DMS153 treated with DMSO at 0.1 percent for 48 hours (cell line): ENCODE results near the gene MAGEA11.
"Not testable (repeated sequence)": the region's sequence is repeated elsewhere in the genome, so short reads cannot be mapped to it uniquely, and the experiment has no call there.

Experiments
- DNase-seq: peaks from one replicate; lab custom pipeline; 2025; ENCODE audit not compliant: unreplicated experiment; lab: John Stamatoyannopoulos, UW

Gene MAGEA11, protein sequence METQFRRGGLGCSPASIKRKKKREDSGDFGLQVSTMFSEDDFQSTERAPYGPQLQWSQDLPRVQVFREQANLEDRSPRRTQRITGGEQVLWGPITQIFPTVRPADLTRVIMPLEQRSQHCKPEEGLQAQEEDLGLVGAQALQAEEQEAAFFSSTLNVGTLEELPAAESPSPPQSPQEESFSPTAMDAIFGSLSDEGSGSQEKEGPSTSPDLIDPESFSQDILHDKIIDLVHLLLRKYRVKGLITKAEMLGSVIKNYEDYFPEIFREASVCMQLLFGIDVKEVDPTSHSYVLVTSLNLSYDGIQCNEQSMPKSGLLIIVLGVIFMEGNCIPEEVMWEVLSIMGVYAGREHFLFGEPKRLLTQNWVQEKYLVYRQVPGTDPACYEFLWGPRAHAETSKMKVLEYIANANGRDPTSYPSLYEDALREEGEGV

DNA sequence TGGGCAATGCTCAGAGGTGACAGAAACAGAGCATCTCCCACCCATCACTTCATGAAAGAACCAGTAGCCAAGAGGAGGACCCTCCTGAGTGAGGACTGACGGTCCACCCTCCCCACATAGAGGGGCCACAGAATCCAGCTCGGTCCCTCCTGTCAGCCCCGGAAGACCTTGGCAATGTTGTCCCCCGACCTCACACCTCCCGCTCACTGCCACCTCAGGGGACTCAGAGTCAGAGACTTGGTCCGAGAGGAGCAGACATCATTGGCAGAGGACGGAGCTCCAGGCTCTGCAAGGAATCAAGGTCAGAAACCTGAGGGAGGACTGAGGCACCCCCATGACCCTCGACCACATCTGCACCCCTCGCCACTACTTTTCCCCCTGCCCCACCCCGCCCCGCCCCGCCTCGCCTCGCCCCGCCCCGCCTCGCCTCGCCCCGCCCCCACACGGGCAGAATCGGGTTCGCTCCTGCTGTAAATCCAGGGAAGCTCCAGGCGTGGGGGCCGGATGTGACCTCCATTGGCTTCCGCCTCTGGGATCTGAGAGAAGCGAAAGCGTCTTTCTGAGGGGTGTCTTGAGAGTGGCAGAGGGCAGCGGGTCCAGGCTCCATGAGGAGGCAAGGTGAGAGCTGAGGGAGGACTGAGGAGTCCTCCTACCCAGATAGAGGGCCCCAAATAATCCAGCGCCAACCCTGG, at the start of gene MAGEA11:
Gene MAGEA11 (plus strand): TSS at position 516 of the 692 bp plus-strand sequence. CDS start 1,100 bp downstream, outside the sequence.
- no peak for DNase-seq

GRCh38 chrX:149675088-149675487, 36.8 kb upstream of the MAGEA11 start:
- DNase-seq = not testable (repeated sequence)

DNA sequence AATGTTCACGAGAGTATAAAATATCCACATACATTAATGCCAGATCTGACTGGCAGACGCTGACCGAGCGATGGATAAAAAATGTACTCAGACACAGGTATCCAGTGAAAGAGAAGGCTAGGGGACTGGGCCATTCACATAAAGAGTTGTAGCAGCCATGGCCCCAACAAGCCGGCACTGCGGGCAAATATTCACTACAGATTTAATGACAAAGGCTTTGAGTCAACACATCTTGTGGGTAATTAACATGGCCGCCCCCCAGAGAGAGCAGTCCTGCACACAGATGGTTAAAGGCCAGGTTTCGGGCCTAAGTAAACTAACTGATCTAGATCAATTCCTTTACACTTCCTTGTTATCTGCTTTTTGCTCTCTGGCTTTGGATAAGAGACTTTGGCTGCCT, 36.3 kb upstream of the MAGEA11 start:
- not testable (repeated sequence) for DNase-seq

GRCh38 chrX:149679164-149679678, 32.6 kb upstream of the MAGEA11 start:
- DNase-seq = not testable (repeated sequence)

DNA sequence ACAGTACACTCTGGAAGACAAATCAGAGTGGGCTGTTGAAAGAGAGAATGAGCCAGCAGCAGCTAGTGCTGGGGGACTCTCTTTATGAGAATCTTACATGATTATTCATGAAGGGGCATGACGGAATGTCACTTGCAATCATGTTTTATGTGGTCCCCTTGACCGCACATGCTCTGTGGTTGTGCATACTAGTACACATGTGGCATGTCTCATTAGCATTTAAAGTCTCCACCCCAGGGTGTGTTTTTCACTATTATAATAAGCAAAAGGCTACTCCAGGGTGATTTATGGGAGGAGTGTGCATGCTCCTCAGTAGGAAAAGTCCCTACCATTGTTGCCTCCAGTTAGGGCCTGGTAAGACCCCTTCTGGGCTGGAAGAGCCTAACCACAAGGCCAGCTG, 30.7 kb upstream of the MAGEA11 start:
- DNase-seq = no peak

DNA sequence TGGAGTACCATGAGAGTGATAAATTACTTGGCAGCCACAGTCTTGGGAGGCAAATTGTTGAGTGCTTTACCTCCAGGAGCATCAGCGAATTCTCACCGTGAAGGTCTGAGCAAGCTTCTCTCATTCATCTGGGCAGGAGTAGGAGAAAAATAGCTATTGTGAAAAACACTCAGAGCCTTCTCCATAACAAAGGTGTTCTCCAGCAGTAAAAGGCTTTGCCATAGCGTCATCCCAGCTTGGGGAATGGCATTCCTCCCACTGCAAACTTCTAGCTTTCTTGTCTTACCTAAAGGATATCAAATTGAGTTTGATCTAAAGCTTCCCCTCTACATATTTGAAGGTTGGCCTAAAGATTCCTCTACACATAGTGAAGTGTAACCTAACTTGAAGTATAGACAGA, 29.8 kb upstream of the MAGEA11 start:
- no peak for DNase-seq

- DNase-seq = no peak
Observed at GRCh38 chrX:149682956-149683947, 28.6 kb upstream of the MAGEA11 start.

DNA sequence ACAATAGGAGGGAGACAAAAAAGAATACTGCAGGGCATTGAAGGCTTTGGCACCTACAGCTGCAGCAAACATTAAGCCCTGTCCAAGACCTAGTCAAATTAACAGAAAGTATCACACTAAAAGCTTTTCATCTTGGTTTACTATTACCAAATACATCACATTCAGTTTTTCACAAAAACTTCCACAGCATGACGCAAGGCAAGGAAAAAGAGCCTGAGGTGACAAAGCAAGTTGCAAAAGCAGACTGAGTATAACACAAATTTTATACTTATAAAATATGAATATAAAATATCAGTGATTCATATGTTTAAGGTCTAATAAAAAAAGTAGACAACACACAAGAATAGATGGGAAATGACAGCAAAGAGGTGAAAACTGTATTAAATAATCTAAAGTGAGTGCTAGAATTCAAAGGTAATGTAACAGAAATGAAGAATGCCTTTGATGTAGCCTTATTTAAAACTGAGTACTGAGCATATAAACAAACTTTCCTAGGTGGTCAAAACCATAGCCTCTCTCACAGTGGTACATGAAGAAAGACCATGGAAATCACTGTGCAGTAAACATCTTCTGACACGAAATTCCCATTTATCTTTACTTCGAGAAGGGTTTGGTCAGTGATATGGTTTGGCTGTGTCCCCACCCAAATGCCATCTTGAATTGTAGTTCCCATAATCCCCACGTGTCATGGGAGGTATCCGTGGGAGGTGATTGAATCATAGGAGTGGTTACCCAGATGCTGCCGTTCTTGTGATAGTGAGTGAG, 27.7 kb upstream of the MAGEA11 start:
- no peak for DNase-seq

DNA sequence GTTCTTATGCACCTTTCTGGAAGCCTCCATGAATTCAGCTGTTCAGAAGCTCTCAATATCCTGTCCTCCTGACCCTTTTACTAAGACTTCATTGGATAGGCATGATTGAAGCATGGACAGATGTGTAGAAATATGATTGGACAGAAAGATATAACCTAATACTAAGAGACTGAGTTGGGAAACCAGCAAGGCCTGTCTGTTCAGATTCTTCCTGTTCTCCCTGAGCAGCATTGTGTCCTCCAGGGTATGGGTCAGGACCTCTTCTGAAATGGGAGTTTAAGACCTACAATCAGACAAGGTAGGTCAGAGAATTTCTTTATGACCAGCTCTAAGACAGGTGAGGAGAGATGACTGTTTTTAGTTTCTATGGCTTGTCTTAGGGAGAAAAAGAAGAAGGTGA, 23.9 kb upstream of the MAGEA11 start:
- no peak for DNase-seq

- DNase-seq = no peak
Observed at GRCh38 chrX:149688552-149688951, 23.3 kb upstream of the MAGEA11 start.

DNA sequence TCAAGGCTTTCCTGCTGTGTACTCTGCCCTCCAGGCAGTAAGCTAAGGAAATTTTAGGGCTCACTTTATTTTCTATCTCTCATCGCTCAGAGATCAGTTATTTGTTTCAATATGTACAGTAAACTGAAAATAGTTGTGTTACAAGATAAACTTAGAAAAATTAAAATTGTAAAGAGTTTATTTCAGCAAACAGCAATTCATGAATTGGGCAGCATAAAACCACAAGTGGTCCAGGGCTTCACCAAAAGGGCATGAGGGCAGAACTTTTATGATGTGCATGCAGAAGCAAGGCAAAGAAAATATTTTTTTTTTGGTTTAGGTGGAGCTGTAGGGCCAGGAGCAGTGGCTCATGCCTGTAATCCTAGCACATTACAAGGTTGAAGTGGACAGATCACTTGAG, 20.1 kb upstream of the MAGEA11 start:
- DNase-seq = no peak

DNA sequence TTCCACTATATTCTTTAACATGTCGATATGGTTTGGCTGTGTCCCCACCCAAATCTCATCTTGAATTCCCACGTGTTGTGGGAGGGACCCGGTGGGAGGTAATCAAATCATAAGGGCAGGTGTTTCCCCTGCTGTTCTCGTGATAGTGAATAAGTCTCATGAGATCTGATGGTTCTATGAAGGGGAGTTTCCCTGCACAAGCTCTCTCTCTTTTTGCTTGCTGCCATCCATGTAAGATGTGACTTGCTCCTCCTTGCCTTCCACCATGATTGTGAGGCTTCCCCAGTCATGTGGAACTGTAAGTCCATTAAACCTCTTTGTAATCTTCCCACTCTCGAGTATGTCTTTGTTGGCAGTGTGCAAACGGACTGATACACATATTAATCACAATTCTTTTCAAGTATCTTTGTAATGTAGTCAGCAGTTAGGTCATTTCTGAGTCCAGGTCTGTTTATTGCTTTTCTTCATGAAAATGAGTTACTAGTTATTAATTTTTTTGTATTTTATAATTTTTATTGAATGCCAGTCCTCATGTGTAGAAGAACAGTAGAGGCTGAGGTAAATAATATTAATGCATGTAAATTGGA, 19.1 kb upstream of the MAGEA11 start:
- DNase-seq = not testable (repeated sequence)

DNA sequence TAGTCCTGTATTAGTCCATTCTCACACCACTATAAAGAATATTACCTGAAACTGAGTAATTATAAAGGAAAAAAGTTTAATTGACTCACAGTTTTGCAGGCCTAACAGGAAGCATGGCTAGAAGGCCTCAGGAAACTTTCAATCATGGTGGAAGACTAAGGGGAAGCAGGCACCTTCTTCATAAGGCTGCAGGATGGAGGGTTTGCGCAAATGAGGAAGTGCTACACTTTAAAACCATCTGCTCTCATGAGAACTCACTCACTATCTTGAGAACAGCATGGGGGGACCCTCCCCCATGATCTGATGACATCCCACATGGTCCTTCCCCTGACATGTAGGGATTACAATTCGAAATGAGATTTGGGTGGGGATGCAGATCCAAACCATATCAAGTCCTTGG, 12.1 kb upstream of the MAGEA11 start:
- no peak for DNase-seq

GRCh38 chrX:149704664-149705063, 7.2 kb upstream of the MAGEA11 start:
- no peak for DNase-seq

DNA sequence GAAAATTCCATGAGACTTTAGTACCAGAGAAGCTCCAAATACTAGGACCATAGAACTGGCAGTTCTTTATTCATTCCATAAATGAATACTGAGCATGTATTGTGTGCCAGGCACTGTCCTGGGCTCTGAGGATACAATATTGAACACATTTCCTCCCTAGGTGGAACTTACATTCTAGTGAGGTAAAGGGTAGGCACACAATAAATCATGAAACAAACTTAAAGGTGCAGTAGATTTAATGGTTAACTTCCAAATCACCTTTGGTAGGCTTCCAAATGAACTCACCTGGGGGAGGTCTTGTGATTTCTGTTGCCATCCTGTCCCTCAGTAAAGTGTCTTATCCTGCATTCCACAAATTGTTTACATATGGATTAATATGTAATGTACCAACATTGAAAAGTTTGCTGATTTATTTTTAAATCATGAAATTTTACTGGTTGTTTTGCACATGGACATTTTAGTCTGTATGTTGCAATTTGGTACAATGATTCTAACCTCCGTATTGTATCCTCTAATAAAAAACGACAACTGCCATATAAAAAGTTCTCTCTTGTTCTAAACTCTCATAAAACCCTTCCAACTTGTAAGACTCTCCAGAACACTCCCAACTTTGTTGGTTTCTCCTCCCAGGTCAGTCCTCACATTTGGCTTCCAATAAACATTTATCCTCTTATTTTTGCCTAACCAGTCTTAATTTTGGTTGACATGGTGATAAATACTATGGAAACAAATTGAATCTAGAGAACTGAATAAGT, 4.5 kb upstream of the MAGEA11 start:
- DNase-seq = no peak

DNA sequence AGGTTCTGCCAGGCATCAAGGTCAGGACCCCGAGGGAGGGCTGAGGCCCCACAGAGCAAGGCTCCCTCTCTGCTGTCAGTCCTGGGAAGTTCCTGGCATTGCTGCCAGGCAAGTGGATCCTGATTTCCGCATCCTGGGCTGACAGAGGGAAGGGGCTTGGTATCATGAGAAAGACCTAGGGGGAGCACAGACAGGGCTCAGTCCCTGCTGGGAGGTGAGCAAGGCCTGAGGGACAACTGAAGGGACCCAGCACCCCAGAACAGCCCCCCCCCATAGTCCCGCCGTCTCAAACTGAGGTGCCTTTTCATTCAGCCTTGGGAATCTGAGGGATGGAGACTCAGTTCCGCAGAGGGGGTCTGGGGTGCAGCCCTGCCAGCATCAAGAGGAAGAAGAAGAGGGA, 971 bp downstream of the MAGEA11 start:
- no peak for DNase-seq

DNA sequence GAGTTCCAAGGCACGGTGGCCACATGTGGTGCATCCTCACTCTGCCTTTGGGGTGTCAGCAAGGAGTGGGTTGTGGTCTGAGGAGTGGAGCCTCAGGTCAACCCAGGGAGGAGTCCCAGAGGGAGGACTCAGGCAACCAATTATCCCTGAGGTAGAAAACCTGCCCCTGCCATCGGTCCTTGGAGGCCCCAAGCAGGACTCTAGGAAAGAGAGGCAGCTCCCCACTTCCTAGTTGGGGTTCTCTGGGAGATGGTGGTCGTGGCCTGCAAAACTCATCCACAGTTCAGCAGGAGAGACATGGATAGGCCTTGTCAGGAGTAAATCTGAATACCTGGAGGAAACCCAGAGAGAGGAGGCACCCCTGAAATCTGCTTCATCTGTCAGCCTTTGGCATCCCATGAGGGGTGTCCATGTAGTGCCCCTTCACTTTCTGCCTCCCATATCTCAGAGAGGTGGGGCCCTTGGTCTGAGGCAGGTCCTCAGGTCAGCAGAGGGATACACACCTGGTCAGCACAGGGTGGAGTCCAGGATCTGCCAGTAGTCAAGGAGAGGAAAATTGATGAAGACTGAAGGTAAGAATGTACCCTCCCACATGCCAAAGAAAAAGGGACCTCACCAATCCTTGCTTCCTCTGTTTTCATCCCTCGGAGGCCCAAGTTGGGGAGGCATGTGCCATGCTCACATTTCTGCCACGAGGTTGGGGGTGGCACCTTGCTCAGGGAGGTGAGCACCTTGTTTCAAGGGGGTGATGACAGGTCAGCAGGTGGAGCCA, 1.6 kb downstream of the MAGEA11 start:
- no peak for DNase-seq

- no peak for DNase-seq
Observed at GRCh38 chrX:149715468-149715867, 3.6 kb downstream of the MAGEA11 start.
